Ishikawa (cell line): Measurements from ENCODE around the gene ENOPH1.

Source experiments
- CEBPB ChIP-seq: IDR thresholded peaks from 2 replicates; pipeline ENCODE4 v1.6.1; 2012
- CREB1 ChIP-seq: IDR thresholded peaks from 2 replicates; pipeline ENCODE4 v1.6.1; 2012; ENCODE audit warnings: low read depth
- EGR1 ChIP-seq: IDR thresholded peaks from 2 replicates; pipeline ENCODE4 v1.6.1; 2012
- EP300 ChIP-seq: IDR thresholded peaks from 2 replicates; pipeline ENCODE4 v1.6.1; 2012; ENCODE audit warnings: borderline replicate concordance
- FOXM1 ChIP-seq: IDR thresholded peaks from 2 replicates; pipeline ENCODE4 v1.6.1; 2012; ENCODE audit warnings: low read depth, borderline replicate concordance
- MAX ChIP-seq: IDR thresholded peaks from 2 replicates; pipeline ENCODE4 v1.6.1; 2012
- NFIC ChIP-seq: IDR thresholded peaks from 2 replicates; pipeline ENCODE4 v1.6.1; 2012
- RAD21 ChIP-seq: IDR thresholded peaks from 2 replicates; pipeline ENCODE4 v1.6.1; 2012; ENCODE audit warnings: low read depth
- TAF1 ChIP-seq: IDR thresholded peaks from 2 replicates; pipeline ENCODE4 v1.6.1; 2012; ENCODE audit warnings: low read depth, mild to moderate bottlenecking
- TCF12 ChIP-seq: IDR thresholded peaks from 2 replicates; pipeline ENCODE4 v1.6.1; 2012; ENCODE audit warnings: low read depth
- TEAD4 ChIP-seq: IDR thresholded peaks from 2 replicates; pipeline ENCODE4 v1.6.1; 2012
- USF1 ChIP-seq: IDR thresholded peaks from 2 replicates; pipeline ENCODE4 v1.6.1; 2012
- YY1 ChIP-seq: IDR thresholded peaks from 2 replicates; pipeline ENCODE4 v1.6.1; 2012; ENCODE audit warnings: low read depth
- ZBTB7A ChIP-seq: IDR thresholded peaks from 2 replicates; pipeline ENCODE4 v1.6.1; 2012; ENCODE audit warnings: low read depth
- TF ChIP-seq, protein P1 (sequence below): IDR thresholded peaks from 2 replicates; pipeline ENCODE4 v1.6.1; 2012; ENCODE audit warnings: low read depth, mild to moderate bottlenecking

The ENOPH1 gene

DNA sequence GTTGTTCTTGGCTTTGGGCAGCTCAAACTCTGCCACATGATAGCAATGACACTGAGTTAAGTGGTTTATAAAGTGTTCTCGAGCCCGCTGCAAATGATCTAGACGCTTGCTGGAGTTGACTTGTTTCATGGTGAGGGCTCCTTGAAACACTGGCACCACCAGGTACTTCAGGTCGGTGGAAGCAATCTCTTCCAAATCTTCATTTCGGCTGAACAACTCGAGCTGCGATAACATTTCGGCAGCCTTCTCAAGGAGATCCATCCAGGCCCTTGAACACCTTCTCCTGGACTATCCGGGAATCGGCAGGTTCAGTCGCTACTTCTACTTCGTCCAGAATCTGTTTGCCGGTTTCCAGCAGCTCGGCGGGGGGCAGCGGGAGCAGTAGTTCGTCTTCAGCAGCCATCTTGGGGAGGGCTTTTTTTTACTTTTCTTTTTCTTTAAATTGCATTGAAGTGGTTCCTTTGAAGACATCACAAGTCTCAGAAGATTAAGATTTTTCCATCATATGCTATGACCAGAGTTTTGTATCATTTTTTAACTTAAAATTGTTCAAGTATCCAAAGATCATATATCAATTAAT is 28.1 kb upstream of the ENOPH1 start:
- TF ChIP-seq USF1 (no peak), RAD21 (no peak), ZBTB7A (no peak), EP300 (no peak), MAX (no peak), CEBPB (no peak), CREB1 (no peak), FOXM1 (no peak), EGR1 (no peak), TCF12 (no peak), TEAD4 (no peak), TAF1 (no peak), NFIC (no peak), YY1 (no peak)
- TF ChIP-seq, protein P1, sequence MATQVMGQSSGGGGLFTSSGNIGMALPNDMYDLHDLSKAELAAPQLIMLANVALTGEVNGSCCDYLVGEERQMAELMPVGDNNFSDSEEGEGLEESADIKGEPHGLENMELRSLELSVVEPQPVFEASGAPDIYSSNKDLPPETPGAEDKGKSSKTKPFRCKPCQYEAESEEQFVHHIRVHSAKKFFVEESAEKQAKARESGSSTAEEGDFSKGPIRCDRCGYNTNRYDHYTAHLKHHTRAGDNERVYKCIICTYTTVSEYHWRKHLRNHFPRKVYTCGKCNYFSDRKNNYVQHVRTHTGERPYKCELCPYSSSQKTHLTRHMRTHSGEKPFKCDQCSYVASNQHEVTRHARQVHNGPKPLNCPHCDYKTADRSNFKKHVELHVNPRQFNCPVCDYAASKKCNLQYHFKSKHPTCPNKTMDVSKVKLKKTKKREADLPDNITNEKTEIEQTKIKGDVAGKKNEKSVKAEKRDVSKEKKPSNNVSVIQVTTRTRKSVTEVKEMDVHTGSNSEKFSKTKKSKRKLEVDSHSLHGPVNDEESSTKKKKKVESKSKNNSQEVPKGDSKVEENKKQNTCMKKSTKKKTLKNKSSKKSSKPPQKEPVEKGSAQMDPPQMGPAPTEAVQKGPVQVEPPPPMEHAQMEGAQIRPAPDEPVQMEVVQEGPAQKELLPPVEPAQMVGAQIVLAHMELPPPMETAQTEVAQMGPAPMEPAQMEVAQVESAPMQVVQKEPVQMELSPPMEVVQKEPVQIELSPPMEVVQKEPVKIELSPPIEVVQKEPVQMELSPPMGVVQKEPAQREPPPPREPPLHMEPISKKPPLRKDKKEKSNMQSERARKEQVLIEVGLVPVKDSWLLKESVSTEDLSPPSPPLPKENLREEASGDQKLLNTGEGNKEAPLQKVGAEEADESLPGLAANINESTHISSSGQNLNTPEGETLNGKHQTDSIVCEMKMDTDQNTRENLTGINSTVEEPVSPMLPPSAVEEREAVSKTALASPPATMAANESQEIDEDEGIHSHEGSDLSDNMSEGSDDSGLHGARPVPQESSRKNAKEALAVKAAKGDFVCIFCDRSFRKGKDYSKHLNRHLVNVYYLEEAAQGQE, result no peak

- no peak for TF ChIP-seq EP300
- no peak for TF ChIP-seq CREB1
Observed at GRCh38 chr4:82403725-82404124, 26.7 kb upstream of the ENOPH1 start.

DNA sequence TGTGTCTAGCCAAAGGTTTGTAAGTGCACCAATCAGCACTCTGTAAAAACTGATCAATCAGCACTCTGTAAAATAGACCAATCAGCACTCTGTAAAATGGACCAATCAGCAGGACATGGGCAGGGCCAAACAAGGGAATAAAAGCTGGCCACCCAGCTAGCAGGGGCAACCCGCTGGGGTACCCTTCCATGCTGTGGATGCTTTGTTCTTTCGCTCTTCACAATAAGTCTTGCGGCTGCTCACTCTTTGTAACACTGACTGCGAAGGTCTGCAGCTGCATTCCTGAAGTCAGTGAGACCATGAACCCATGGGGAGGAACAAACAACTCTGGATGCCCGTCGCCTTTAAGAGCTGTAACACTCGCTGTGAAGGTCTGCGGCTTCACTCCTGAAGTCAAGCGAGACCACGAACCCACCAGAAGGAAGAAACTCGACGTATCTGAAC is 14.4 kb upstream of the ENOPH1 start:
- TF ChIP-seq CREB1, result no peak
- TF ChIP-seq TEAD4, result no peak
- no peak for TF ChIP-seq MAX
- TF ChIP-seq EP300, result no peak
- TF ChIP-seq TAF1, result no peak
- TF ChIP-seq TCF12, result no peak
- TF ChIP-seq CEBPB, result no peak
- TF ChIP-seq, protein P1, result no peak
- TF ChIP-seq EGR1, result no peak
- TF ChIP-seq YY1, result no peak
- TF ChIP-seq RAD21, result no peak
- no peak for TF ChIP-seq NFIC
- TF ChIP-seq FOXM1, result no peak
- TF ChIP-seq ZBTB7A, result no peak
- no peak for TF ChIP-seq USF1

DNA sequence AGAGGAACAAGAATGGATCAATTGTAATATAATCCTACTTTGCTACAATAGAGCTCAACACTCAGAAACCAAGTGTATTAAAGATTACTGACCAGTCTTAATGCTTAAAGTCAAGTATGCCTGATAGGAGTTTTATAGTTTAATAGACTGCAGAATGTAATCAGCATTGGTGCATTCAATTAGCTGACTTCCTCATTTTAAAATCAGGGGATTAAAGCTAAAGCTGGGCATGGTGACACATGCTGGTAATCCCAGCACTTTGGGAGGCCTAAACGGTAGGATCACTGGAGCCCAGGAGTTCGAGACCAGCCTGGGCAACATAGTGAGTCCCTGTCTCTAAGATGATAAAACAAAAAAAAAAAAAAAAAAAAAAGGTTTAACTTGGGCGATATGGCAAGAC is 10.9 kb upstream of the ENOPH1 start:
- no peak for TF ChIP-seq TEAD4
- TF ChIP-seq TCF12, result no peak

DNA sequence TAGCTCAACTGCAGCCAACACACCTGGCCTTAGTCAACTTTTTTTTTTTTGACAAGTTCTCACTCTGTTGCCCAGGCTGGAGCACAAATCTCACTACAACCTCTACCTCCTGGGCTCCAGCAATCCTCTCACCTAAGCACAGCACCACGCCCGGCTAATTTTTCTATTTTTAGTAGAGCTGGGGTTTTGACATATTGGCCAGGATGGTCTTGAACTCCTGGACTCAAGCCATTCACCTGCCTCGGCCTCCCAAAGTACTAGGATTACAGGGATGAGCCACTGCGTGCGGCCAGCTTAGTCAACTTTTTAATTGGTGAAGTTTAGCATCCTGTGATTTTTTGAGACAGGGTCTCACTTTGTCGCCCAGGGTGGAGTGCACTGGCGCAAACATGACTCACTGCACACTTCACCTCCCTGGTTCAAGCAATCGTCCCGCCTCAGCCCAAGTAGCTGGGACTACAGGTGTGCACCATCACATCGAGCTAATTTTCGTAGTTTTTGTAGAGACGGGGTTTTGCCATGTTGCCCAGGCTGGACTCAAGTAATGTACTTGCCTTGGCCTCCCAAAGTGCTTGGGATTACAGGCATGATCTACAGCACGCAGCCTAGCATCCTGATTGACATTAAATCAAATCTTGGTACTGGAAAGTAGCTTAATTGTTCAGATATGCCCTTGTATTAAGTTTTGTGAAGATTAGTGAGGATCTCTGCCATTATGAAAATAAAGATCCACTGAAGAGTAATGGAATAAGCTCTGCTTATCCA is 8.4 kb upstream of the ENOPH1 start:
- TF ChIP-seq CREB1 (no peak), NFIC (no peak), ZBTB7A (no peak), MAX (no peak), CEBPB (no peak), EP300 (no peak)

- no peak for TF ChIP-seq CREB1
- no peak for TF ChIP-seq YY1
- TF ChIP-seq, protein P1, result no peak
- TF ChIP-seq TAF1, result no peak
- TF ChIP-seq EGR1, result no peak
- TF ChIP-seq CEBPB, result no peak
- no peak for TF ChIP-seq TCF12
- no peak for TF ChIP-seq USF1
- no peak for TF ChIP-seq FOXM1
Observed at GRCh38 chr4:82422616-82423015, 7.8 kb upstream of the ENOPH1 start.
